ENCODE data around the gene UBAC1.

UBAC1 gene

DNA sequence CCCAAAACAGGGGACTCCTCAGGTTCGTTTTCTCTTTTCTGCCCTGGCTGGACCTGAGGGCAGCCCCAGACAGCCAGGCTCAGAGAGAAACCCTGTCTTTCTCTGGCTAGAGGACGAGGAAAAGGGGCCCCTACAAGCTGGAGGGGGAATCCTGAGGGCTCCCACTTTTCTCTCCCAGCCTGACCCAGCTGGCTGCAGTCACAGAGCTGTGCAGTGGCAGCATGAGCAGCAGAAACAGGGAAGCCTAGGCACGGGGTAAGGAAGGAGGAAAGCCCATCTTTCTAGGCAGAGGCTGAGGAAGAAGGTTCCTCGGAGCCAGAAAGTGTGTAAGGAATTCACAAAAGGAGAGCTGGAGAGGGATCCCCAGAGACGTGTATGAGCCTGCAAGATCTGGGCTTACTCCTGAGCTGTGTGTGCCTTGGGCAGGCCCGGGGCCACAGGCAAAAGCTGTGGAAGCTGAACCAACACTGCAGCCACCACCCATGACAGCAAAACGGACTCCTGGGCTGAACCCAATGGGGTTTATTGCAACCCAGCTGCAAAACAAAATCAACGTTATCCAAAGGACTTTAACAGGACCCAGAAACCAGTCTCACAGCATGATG lies 70.0 kb downstream of the UBAC1 start:
- DNase-seq: no peak

DNA sequence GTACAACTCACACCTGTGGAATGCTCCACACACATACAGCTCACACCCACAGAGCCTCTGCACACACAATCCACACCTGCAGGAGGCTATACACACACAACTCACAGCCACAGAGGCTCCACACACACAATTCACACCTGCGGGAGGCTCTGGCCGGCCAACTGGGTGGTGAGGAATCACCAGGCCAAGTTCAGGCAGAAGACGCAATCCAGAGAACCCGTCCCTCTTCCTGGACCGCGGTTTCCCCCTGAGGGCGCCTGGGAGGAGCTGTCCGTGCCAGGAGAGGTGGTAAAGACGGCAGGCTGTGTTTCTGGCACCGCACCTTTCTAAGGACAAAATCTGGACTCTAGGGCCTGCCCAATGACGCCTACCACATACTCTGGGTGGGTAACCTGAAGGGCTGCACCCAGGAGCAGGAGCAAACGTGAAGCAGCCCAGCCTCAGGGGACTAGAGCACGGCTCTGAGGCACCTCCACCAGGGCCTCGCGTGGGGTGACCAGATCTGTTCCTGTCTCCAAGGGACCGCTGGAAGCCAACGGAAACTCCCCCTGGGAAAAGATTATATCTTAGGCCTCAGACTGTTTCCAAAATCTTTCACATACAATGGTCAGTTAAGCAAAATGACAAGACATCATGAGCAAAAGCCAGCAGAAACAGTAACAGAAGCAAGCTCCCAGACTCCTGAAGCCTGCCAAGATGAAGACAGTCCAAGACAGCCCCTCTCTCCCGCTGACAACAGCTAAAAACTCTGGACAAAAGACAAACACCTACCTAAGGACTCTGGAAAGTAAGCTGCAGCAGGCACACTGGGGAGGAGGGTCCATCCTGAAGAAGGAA lies 70.8 kb downstream of the UBAC1 start:
- DNase-seq: no peak

GRCh38 chr9:135889564-135890189 lies 71.5 kb downstream of the UBAC1 start:
- no peak for DNase-seq

DNA sequence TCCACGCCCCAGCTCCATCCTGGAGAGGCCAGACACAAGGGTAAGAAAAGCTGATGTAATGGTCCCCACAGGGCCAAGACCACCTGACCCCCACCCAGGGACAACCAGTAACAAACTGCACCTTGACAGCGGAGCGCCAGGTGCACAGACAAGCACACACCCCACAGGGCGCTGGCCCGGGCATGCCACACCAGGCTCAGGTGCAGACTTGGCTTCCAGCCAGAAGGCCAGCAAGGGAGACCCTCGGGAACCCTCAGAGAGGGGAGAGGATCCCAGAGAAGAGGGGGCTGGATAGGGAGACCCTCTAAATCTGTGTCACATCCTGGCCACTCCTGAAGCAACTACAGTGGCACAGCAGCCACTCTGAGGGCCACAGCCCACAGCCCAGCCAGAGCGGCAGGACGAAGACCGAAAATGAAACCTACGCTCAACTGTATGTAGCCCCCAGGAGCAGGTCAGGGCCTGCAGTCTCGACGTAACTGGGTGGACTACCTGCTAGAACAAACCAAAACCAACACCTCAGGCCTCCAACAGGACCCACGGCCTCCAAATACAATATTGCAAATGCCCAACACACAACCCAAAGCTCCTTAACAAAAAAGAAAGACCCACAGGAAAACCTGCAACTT lies 72.3 kb downstream of the UBAC1 start:
- DNase-seq: no peak

DNA sequence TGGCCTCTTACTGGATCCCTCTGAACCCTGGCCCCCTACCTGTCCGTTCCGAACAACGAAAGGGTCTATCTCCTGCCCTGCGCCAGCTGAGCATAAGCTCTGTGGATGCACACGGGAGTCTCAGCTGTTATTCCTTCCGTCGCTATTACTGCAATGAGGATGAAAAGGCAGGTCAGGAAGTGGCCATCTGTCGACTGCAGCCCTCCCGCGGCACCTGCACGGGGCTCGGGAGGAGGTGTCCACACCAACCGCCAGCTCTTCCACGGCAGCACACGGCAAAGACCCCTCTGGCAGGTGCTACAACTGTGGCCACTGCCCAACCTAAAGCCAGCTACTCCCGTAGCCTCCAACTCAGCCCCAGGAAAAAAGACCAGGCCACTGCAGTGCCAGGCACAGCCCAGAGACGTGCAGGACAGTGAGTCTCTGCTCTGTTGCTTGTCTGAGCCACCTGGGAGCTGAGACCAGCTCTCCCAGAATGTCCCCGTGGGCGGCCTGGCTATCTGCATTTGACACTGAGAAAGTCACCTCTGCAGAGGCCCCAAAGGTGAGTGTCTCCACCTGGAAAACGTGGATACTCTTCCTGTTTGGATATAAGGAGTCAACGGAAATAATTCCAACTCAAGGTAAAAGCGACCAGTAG lies 72.9 kb downstream of the UBAC1 start:
- DNase-seq: no peak

GRCh38 chr9:135887585-135888050 lies 73.6 kb downstream of the UBAC1 start:
- DNase-seq: no peak

DNA sequence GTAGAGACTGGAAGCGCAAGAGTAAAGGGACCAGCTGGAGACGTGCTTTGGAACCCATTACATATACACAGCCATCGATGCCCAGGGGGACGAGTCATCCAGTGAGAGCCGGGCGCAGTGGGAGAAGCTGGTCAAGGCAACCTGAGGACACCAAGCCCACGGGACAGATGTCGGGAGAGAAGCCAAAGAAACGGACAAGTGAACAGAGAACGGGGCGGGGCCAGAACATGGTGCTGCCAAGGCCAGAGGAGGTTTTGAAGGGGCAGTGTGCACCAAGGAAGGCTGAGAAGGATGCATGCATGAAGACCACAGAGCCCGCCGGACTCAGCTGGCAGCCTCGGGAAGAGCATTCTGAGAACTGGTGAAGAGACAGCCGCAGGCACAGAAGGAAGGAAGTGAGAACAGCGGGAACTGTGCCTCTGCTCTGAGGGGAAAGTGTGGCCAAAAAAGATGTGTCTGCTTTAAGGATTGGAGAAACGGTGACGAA lies 74.1 kb downstream of the UBAC1 start:
- no peak for DNase-seq

DNA sequence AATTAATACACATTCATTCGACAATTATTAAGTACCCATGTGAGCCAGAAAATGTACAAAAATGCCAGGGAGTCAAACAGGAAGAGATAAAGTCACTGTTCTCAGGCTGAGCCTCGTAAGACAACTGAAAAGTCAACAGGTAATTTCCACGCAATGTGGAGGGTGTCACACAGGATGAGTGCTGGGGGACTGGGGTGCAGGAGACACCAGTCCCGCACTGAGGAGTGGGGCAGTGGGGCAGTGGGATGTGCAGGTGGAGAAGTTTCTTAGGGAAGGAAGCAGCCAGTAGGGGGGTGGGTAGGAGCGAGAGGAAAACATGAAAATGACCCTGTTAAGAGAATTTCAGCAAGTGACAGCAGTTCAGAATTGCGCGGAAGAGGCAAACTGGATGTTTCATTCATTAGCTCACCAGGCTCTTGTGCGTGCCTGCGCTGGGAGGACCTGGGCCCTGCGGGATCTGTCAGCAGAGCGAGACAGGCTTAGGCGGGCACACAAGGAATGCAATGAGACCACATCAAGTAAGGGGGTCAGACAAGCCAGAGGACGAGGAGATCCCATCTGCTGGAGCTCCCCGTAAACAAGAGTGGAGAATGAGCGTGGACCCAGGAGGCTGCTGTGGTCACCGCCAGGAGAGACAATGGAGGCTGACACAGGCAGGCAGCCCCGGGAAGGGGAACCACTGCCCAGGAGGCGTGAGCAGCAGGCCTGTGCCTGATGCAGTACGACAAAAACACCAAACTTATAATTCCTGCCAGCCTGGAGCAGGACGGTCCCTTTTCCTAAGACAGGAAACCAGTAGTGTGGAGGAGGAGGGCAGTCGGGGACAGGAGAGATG lies 74.8 kb downstream of the UBAC1 start:
- no peak for DNase-seq

DNA sequence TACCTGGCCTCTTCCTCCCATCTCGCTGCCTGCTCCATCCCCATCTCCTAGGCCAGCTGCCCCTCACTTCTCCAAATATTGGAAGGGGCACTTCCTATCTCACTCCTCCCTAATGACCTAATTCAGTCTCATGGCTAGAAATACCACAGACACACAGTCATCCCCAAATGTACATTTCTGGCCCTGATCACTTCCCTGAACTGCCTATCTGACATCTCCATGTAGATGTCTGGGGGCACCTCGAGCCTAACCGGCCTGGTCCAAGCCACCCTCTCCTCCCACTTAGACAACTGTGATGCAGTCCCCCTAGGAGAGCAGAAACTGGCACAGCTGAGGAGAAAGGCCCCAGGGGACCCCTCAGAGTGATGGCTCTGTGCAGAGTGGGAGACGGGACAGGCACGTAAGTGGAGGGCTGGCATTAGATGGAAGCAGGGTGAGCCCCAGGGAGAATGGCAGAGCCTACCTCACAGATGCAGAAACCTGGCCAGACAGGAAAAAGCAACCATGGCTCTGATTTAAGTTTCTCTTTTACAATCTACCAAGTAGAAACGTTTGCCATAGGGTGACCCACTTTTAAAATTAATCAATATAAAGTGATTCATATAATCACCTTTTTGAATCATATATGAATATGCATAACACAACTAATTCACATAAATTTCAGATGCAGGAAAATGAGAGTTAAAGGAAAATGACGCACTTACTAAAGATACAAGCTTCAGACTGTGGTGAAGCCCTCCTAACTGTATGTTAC lies 75.9 kb downstream of the UBAC1 start:
- no peak for DNase-seq

DNA sequence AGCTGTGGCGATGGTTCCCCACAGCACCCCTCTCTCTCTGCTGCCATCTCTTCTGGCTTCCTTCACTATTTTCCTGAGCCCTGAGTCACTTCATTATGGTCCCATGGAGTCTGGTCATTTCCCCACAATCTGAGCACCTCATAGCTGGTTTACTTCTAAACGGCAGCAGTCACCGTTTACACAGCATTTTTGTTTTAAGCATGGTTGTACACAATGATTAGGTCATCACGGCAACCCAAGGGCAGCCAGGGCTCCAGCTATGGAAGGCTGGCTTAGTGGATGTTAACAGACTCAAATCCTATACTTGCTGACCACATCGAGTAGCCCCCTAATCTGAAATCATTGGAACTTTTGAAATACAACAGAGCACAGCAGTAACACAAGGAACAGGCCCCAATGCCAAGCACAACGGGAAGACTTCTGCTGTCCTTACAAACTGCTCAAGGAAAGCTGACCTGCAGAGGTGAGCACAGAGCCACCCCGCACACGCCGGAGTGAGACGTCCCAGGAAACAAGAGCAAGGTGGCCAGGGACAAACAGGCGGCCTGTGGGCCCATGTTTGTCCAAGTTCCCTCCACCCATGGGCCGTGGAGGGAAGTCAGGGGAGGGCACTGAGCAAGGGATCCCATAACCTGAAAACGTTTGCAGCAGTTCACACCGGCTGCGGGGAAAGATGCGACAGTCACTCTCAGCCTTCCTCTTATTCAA lies 76.7 kb downstream of the UBAC1 start:
- DNase-seq: no peak

DNA sequence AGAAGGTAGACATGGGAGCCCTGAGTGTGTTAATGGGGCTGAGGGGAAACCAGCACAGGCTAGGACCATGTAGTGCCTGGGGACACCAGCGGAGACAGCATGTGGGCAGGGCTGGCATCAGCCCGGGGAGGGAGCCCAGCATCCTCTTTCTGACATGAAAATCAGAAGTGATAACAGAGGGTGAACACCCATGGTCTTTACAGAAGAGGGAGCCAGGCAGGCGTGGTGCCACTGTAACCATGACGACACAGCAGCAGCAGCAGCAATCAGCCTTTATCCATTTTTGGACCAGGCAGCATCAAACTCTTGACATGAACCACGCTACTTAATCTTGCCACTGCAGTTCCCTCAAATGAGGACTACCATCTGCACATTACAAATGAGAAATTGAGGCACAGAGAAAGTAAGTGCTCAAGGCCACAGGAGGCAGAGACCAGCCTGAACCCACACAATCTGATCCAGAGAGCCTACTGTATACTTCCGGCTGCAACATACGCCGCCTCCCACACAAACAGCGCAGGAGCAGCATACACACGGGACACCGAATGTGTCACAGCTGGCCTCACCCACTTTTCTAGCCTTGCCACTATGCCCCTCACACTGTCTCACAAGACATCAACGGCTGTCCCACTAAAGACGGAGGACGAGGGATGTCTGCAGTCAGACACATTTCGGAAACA lies 77.6 kb downstream of the UBAC1 start:
- DNase-seq: no peak
